ENCODE data around the gene C6orf136. TPM values are rescaled to one million over a fixed set of nuclear protein-coding genes. Genes with fewer than 3 reads are reported as not detected.
A peak's percentile ranks its signal among the peaks of the same experiment; 100 is the strongest.

C6orf136 gene
- total and polyA plus RNA-seq, 9 of the 15 experiments (the other 6 are each of a cell fraction or from before 2014, with no cell fraction given) = 14.1 to 63.1 (median 18.4) TPM

DNA sequence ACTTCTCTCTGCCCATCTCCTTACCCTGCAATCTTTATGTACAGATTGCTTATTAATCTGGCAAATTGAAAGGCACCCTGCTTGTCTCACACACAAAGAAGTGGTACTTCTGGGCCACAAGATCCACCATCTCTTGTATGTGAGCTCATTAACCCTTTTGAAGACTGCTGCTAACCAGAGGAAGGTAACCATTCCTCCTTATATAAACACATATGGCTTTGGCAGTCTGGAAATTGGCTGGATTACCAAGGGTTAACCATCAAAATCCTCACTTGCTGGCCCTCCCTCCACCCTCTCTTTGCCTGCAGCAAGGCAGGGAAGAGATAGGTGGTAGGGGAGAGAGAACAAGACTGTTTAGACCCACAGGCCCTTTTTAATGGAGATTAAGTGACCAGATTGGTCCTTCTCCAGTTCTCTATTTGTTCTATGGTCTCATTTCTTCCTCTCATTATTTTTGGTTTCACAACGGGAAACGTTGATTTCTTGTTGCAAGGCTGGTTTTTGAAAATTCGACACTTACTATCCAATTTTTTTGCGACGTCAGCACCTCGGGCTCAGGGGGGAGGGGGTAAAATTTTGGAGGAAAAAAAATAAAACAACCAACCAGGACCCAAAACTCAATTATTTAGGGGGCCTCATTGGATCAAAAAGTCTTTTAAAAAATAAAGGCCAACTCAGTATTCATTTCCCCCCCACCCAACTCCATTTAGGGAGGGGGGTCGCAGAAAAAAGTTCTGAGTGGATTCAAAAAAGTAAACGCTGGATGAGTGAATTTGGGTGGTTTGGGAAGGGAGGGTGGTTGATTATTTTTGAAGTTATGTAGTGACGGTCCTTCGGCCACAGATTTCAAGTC lies 30.7 kb upstream of the C6orf136 start (continued):
- TF ChIP-seq, protein P1, sequence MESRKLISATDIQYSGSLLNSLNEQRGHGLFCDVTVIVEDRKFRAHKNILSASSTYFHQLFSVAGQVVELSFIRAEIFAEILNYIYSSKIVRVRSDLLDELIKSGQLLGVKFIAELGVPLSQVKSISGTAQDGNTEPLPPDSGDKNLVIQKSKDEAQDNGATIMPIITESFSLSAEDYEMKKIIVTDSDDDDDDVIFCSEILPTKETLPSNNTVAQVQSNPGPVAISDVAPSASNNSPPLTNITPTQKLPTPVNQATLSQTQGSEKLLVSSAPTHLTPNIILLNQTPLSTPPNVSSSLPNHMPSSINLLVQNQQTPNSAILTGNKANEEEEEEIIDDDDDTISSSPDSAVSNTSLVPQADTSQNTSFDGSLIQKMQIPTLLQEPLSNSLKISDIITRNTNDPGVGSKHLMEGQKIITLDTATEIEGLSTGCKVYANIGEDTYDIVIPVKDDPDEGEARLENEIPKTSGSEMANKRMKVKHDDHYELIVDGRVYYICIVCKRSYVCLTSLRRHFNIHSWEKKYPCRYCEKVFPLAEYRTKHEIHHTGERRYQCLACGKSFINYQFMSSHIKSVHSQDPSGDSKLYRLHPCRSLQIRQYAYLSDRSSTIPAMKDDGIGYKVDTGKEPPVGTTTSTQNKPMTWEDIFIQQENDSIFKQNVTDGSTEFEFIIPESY (CRISPR knock-in tag; IDR thresholded peaks at IDR 0.05) = no peak; the same call in 1 of the 2 replicates
- TF ChIP-seq, protein P2, sequence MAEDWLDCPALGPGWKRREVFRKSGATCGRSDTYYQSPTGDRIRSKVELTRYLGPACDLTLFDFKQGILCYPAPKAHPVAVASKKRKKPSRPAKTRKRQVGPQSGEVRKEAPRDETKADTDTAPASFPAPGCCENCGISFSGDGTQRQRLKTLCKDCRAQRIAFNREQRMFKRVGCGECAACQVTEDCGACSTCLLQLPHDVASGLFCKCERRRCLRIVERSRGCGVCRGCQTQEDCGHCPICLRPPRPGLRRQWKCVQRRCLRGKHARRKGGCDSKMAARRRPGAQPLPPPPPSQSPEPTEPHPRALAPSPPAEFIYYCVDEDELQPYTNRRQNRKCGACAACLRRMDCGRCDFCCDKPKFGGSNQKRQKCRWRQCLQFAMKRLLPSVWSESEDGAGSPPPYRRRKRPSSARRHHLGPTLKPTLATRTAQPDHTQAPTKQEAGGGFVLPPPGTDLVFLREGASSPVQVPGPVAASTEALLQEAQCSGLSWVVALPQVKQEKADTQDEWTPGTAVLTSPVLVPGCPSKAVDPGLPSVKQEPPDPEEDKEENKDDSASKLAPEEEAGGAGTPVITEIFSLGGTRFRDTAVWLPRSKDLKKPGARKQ (CRISPR knock-in tag; IDR thresholded peaks at IDR 0.05) = no peak
- peak; percentile 97 for TF ChIP-seq MAFF (IDR thresholded peaks at IDR 0.05; ENCODE audit: low read length)
- TF ChIP-seq ZNF174 (CRISPR knock-in tag; IDR thresholded peaks at IDR 0.05) = no peak
- TF ChIP-seq ARHGAP35 (IDR thresholded peaks at IDR 0.05; ENCODE audit: partially characterized antibody) = no peak
- TF ChIP-seq ZNF253 (CRISPR knock-in tag; conservative IDR thresholded peaks at IDR 0.05) = peak; percentile 14; the same call in 1 of the 2 replicates
- no peak for TF ChIP-seq ZNF143 (CRISPR knock-in tag; IDR thresholded peaks at IDR 0.05)
- no peak for TF ChIP-seq SLC30A9 (CRISPR knock-in tag; IDR thresholded peaks at IDR 0.05)
- TF ChIP-seq ZNF282 (CRISPR knock-in tag; IDR thresholded peaks at IDR 0.05) = no peak
- TF ChIP-seq XRCC3 (IDR thresholded peaks at IDR 0.05) = no peak
- no peak for TF ChIP-seq WHSC1 (IDR thresholded peaks at IDR 0.05; ENCODE audit: low read length)
- no peak for TF ChIP-seq NR1H2 (CRISPR knock-in tag; IDR thresholded peaks at IDR 0.05)
- peak; percentile 86 for TF ChIP-seq HNRNPUL1 (IDR thresholded peaks at IDR 0.05; ENCODE audit: low read length)
- no peak for TF ChIP-seq FOXK2 (conservative IDR thresholded peaks at IDR 0.05 in 1 of 2, IDR thresholded peaks at IDR 0.05 in 1 of 2; ENCODE audit: low read depth in 2 of 2)
- no peak for TF ChIP-seq ZNF354B (CRISPR knock-in tag; IDR thresholded peaks at IDR 0.05)
- TF ChIP-seq SRSF3 (IDR thresholded peaks at IDR 0.05; ENCODE audit: insufficient read depth, low read length) = no peak
- TF ChIP-seq, protein P3, sequence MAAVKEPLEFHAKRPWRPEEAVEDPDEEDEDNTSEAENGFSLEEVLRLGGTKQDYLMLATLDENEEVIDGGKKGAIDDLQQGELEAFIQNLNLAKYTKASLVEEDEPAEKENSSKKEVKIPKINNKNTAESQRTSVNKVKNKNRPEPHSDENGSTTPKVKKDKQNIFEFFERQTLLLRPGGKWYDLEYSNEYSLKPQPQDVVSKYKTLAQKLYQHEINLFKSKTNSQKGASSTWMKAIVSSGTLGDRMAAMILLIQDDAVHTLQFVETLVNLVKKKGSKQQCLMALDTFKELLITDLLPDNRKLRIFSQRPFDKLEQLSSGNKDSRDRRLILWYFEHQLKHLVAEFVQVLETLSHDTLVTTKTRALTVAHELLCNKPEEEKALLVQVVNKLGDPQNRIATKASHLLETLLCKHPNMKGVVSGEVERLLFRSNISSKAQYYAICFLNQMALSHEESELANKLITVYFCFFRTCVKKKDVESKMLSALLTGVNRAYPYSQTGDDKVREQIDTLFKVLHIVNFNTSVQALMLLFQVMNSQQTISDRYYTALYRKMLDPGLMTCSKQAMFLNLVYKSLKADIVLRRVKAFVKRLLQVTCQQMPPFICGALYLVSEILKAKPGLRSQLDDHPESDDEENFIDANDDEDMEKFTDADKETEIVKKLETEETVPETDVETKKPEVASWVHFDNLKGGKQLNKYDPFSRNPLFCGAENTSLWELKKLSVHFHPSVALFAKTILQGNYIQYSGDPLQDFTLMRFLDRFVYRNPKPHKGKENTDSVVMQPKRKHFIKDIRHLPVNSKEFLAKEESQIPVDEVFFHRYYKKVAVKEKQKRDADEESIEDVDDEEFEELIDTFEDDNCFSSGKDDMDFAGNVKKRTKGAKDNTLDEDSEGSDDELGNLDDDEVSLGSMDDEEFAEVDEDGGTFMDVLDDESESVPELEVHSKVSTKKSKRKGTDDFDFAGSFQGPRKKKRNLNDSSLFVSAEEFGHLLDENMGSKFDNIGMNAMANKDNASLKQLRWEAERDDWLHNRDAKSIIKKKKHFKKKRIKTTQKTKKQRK (IDR thresholded peaks at IDR 0.05; ENCODE audit: borderline replicate concordance, low read depth, low read length) = no peak
- TF ChIP-seq ZNF23 (CRISPR knock-in tag; IDR thresholded peaks at IDR 0.05) = no peak
- no peak for TF ChIP-seq TCF7 (IDR thresholded peaks at IDR 0.05; ENCODE audit: borderline replicate concordance)
- TF ChIP-seq ZNF76 (CRISPR knock-in tag; IDR thresholded peaks at IDR 0.05; ENCODE audit: borderline replicate concordance) = no peak
- TF ChIP-seq DACH1 (IDR thresholded peaks at IDR 0.05; ENCODE audit: partially characterized antibody) = no peak
- TF ChIP-seq ZFP1 (CRISPR knock-in tag; IDR thresholded peaks at IDR 0.05) = no peak
- no peak for TF ChIP-seq PRPF4 (IDR thresholded peaks at IDR 0.05; ENCODE audit: insufficient read depth, low read depth, low read length, poor library complexity, severe bottlenecking)

All from K562 (cell line).